K562 (cell line): ENCODE measurements around the gene USP12. TPM values are rescaled to one million over a fixed set of nuclear protein-coding genes. Genes with fewer than 3 reads are reported as not detected.

Source experiments
- ATAC-seq: fragments of 200-7000 bp; cut with Tn5 transposase; 3 replicates; pipeline ENCODE4 v1.9.1; 2020; ENCODE audit warnings: moderate library complexity
- BruUV-seq: library from RNA; stranded (reverse); fragments of 400-500 nt; replicated peaks from 2 replicates; lab custom pipeline; 2021; lab: Mats Ljungman, UMichigan
- CTCF ChIA-PET: fragments of 300-600 bp; formaldehyde crosslinking; extraction: SDS; loops from one replicate; lab custom pipeline; 2021; ENCODE audit warnings: low intra/inter-chr PET ratio; lab: Yijun Ruan, JAX
- POLR2A ChIA-PET: fragments of 300-600, 350-650 bp; sonication (Branson Sonifier 250); formaldehyde crosslinking; extraction: SDS; loops from one replicate; lab custom pipeline; 2021; ENCODE audit warnings: antibody characterized with exemption, inconsistent platforms; lab: Yijun Ruan, JAX
- DNase-seq, 4 experiments: peaks; one replicate each; pipeline versions ENCODE4 v3.0.0 to v3.0.0-alpha.2; 2011 to 2018; ENCODE audit warnings: low spot score in 3 of 4, mixed read lengths in 3 of 4; ENCODE audit errors: extremely low read depth in 1 of 4
- FAIRE-seq: peaks from 2 replicates; lab custom pipeline; 2011; peaks lifted over from hg19 to GRCh38; lab: Jason Lieb, UNC
- H2AFZ ChIP-seq: 2 replicates; pipeline ENCODE4 v1.6.0; 2011; ENCODE audit warnings: low read depth, low read length, control low read depth, inconsistent platforms
- H3K27ac ChIP-seq: fragments of 200-600 bp; 3 replicates; pipeline ENCODE4 v1.8.0; 2011; ENCODE audit warnings: low read depth, mild to moderate bottlenecking, control low read depth, inconsistent platforms, low read length, moderate library complexity, mixed read lengths; ENCODE audit errors: extremely low read depth
- H3K27me3 ChIP-seq, 2 experiments: fragments of 300-600 bp in 1 of 2; 2 replicates in 1 of 2; 3 replicates in 1 of 2; pipeline versions ENCODE4 v1.6.0 to v1.8.0; 2011; ENCODE audit warnings: inconsistent platforms in 2 of 2, low read length in 2 of 2, mild to moderate bottlenecking in 1 of 2, mixed read lengths in 1 of 2, moderate library complexity in 1 of 2; ENCODE audit not compliant: control insufficient read depth in 2 of 2, insufficient read depth in 2 of 2
- H3K36me3 ChIP-seq: fragments of 300-600 bp; 3 replicates; pipeline ENCODE4 v1.8.0; 2011; ENCODE audit warnings: mild to moderate bottlenecking, low read length, inconsistent platforms; ENCODE audit not compliant: control insufficient read depth, insufficient read depth
- H3K4me1 ChIP-seq, 2 experiments: fragments of 200-600 bp in 1 of 2; replicated peaks in 1 of 2; 2 replicates in 1 of 2; 3 replicates in 1 of 2; pipeline versions ENCODE4 v1.5.1 to v1.8.0; 2011; ENCODE audit warnings: inconsistent platforms in 2 of 2, low read length in 2 of 2, mild to moderate bottlenecking in 1 of 2, mixed read lengths in 1 of 2, moderate library complexity in 1 of 2; ENCODE audit not compliant: control insufficient read depth in 2 of 2, insufficient read depth in 2 of 2
- H3K4me2 ChIP-seq: 2 replicates; pipeline ENCODE4 v1.6.1; 2011; ENCODE audit warnings: low read length, control low read depth, inconsistent platforms, mixed read lengths; ENCODE audit not compliant: insufficient read depth
- H3K4me3 ChIP-seq: fragments of 200-600 bp; sonication (generic), shearing (Covaris generic); 2 replicates; pipeline ENCODE4 v1.5.1; 2016; ENCODE audit warnings: control low read depth, inconsistent platforms
- H3K79me2 ChIP-seq: fragments of 200-600 bp; 3 replicates; pipeline ENCODE4 v1.8.0; 2011; ENCODE audit warnings: low read length, inconsistent platforms; ENCODE audit not compliant: control insufficient read depth, insufficient read depth
- H3K9ac ChIP-seq, 2 experiments: 2 replicates each; pipeline versions ENCODE4 v1.6.0 to v1.6.1; 2011; ENCODE audit warnings: low read depth in 2 of 2, low read length in 2 of 2, control low read depth in 1 of 2, inconsistent platforms in 1 of 2, mild to moderate bottlenecking in 1 of 2, mixed read lengths in 1 of 2; ENCODE audit not compliant: insufficient read depth in 1 of 2
- H3K9me1 ChIP-seq: one replicate; pipeline ENCODE4 v1.6.0; 2011; ENCODE audit warnings: inconsistent platforms, mild to moderate bottlenecking, low read length, moderate library complexity; ENCODE audit not compliant: control insufficient read depth, insufficient read depth
- H3K9me3 ChIP-seq: replicated peaks from 2 replicates; pipeline ENCODE4 v1.5.1; 2011; ENCODE audit warnings: low read depth, low read length, inconsistent platforms; ENCODE audit not compliant: control insufficient read depth, insufficient read depth
- H4K20me1 ChIP-seq: replicated peaks from 2 replicates; pipeline ENCODE4 v1.6.1; 2011; ENCODE audit warnings: low read length, inconsistent platforms, mixed read lengths; ENCODE audit not compliant: control insufficient read depth, insufficient read depth
- BRD4 ChIP-seq: fragments of 200-600 bp; sonication (generic); IDR thresholded peaks from 2 replicates; pipeline ENCODE4 v1.6.1; 2017; ENCODE audit warnings: inconsistent platforms
- CHCHD3 ChIP-seq: fragments of 250-450 bp; sonication (Bioruptor Pico); IDR thresholded peaks from 2 replicates; pipeline ENCODE4 v2.1.2; 2022; ENCODE audit warnings: mild to moderate bottlenecking
- GATAD2A ChIP-seq: fragments of 450-650 bp; IDR thresholded peaks from 2 replicates; pipeline ENCODE4 v1.6.1; 2017
- HMGXB4 ChIP-seq: sonication (generic); formaldehyde crosslinking; IDR thresholded peaks from 2 replicates; pipeline ENCODE4 v1.8.1; 2023; ENCODE audit warnings: mild to moderate bottlenecking, missing genetic modification reagents
- KLF16 ChIP-seq: IDR thresholded peaks from 2 replicates; pipeline ENCODE4 v1.6.1; 2016; ENCODE audit warnings: antibody characterized with exemption
- RBM15 ChIP-seq: fragments of 200-400 bp; formaldehyde crosslinking; IDR thresholded peaks from 2 replicates; pipeline ENCODE4 v1.6.1; 2018; ENCODE audit warnings: mild to moderate bottlenecking, low read length, moderate library complexity; ENCODE audit not compliant: insufficient read depth
- REST ChIP-seq, 2 experiments: fragments of 450-650 bp; formaldehyde crosslinking in 1 of 2; IDR thresholded peaks; 2 replicates each; pipeline versions ENCODE4 v1.4.0 to v1.6.1; 2014 to 2020; ENCODE audit warnings: mild to moderate bottlenecking in 2 of 2, borderline replicate concordance in 1 of 2, low read depth in 1 of 2
- SIN3B ChIP-seq: fragments of 450-650 bp; IDR thresholded peaks from 2 replicates; pipeline ENCODE4 v1.6.1; 2017; ENCODE audit warnings: low read depth, mild to moderate bottlenecking, moderate library complexity
- ZNF436 ChIP-seq: fragments of 250-450, 450-650 bp; sonication (Bioruptor Pico); formaldehyde crosslinking; IDR thresholded peaks from 2 replicates; pipeline ENCODE4 v1.7.0; 2020; ENCODE audit warnings: mild to moderate bottlenecking
- WGBS: fragments of 100-300 bp; shearing (Covaris generic); methylation state at CpG from one replicate; pipeline ENCODE4 v1.1.6; 2016; ENCODE audit warnings: low coverage, mixed read lengths; ENCODE audit not compliant: insufficient coverage; ENCODE audit errors: missing lambda C conversion rate; 5-methylcytosine and 5-hydroxymethylcytosine counted together
- in situ Hi-C: fragments of 300-500 bp; cut with MboI; formaldehyde crosslinking; loops from 4 replicates; pipeline ENCODE4 v1.15.0; 2018; ENCODE audit warnings: inconsistent platforms, mixed read lengths
- intact Hi-C: fragments of 100-400 bp; cut with micrococcal nuclease; formaldehyde crosslinking; loops from 2 replicates; pipeline ENCODE4 v1.14.2; 2022
- polyA plus RNA-seq, 8 experiments: library from polyadenylated mRNA; depleted of rRNA in 4 of 8; stranded (reverse) in 5 of 8; unstranded in 3 of 8; fragments of >200 nt; fragmentation: Nextera tagmentation in 2 of 8; fragmentation: Illumina TruSeq in 1 of 8; extraction: Ambion mirVana in 2 of 8; extraction: Trizol in 1 of 8; gene quantifications; 2 replicates each; pipeline versions ENCODE4 v1.2.1 to v1.2.3, GENCODE V29; 2011 to 2014; ENCODE audit warnings: inconsistent platforms in 1 of 8, missing spikeins in 1 of 8
- total RNA-seq, 7 experiments: library from RNA; depleted of rRNA in 6 of 7; stranded (reverse); fragments of >200 nt in 6 of 7; fragmentation: Illumina TruSeq in 2 of 7; extraction: Trizol in 2 of 7; gene quantifications; 2 replicates each; pipeline versions ENCODE4 v1.2.1 to v1.2.3, GENCODE V29; 2011 to 2021; ENCODE audit warnings: low replicate concordance in 1 of 7

USP12 gene
- total and polyA plus RNA-seq, 9 of the 15 experiments (the other 6 are each of a cell fraction or from before 2014, with no cell fraction given) = 1.8 to 20.5 (median 13.3) TPM

- H3K4me3 ChIP-seq = no peak overlapping the region
- no peak overlapping the region for H3K27ac ChIP-seq
- intact Hi-C loops = no loop called here
- DNase-seq (no peak), ATAC-seq (no peak), FAIRE-seq (no peak)
- H3K4me1 ChIP-seq = no peaks in the 10 kb centered on the region; a peak in 2 of 5 replicates
- H3K4me2 ChIP-seq = no peak overlapping the region
- H3K36me3 ChIP-seq = peaks cover 3% of the 10 kb centered on the region; the same call in 2 of the 3 replicates
- in situ Hi-C loops = no loop called here
- no peak overlapping the region for H3K9ac ChIP-seq
- H3K79me2 ChIP-seq = no peaks in the 10 kb centered on the region
- ChIA-PET CTCF (no interaction called here), POLR2A (no interaction called here)
- H2AFZ ChIP-seq = no peak overlapping the region
- peaks cover 3% of the 10 kb centered on the region for H3K9me1 ChIP-seq
- no peaks in the 10 kb centered on the region for H3K9me3 ChIP-seq
- WGBS = 83% methylated on average over 1 of the region's 1 CpG
- H4K20me1 ChIP-seq = no peaks in the 10 kb centered on the region
- BruUV-seq = no TSS peak
- TF ChIP-seq CHCHD3 (CRISPR knock-in tag) = no peak
- TF ChIP-seq HMGXB4 (CRISPR knock-in tag) = no peak
- no peak for TF ChIP-seq SIN3B
- TF ChIP-seq RBM15 = no peak
- TF ChIP-seq KLF16 = no peak
- no peak for TF ChIP-seq ZNF436
- no peak for TF ChIP-seq REST (IDR thresholded peaks at IDR 0.05; ENCODE audit: borderline replicate concordance)
- no peak for TF ChIP-seq REST (CRISPR knock-in tag; IDR thresholded peaks at IDR 0.05; ENCODE audit: low read depth)
- TF ChIP-seq BRD4 = no peak
- TF ChIP-seq GATAD2A = no peak
- H3K27me3 ChIP-seq = no peaks in the 10 kb centered on the region
Measured at GRCh38 chr13:27077451-27077850, 94.2 kb downstream of the USP12 start.
